Chondrocyte (in vitro differentiated cells): Measurements from ENCODE around the gene AKT1. TPM values are rescaled to one million over a fixed set of nuclear protein-coding genes. Genes with fewer than 3 reads are reported as not detected.

Experiments
- DNase-seq: peaks from one replicate; pipeline ENCODE4 v3.0.0; 2021; ENCODE audit warnings: mixed read lengths, low spot score
- H3K27ac Mint-ChIP-seq: one replicate; pipeline ENCODE4 v1.8.0; 2021; ENCODE audit warnings: mild to moderate bottlenecking, moderate library complexity, mixed read lengths; ENCODE audit not compliant: unreplicated experiment
- H3K27me3 Mint-ChIP-seq: 2 replicates; pipeline ENCODE4 v1.8.0; 2021; ENCODE audit warnings: low read depth, mixed read lengths
- H3K36me3 Mint-ChIP-seq: 2 replicates; pipeline ENCODE4 v1.8.0; 2021; ENCODE audit warnings: low read depth, mixed read lengths
- H3K4me1 Mint-ChIP-seq: 2 replicates; pipeline ENCODE4 v1.8.0; 2021; ENCODE audit warnings: low read depth, mild to moderate bottlenecking, mixed read lengths
- H3K4me3 Mint-ChIP-seq: one replicate; pipeline ENCODE4 v1.8.0; 2021; ENCODE audit warnings: mild to moderate bottlenecking, moderate library complexity, mixed read lengths; ENCODE audit not compliant: unreplicated experiment
- H3K9me3 Mint-ChIP-seq: 2 replicates; pipeline ENCODE4 v1.8.0; 2021; ENCODE audit warnings: low read depth, mixed read lengths
- total RNA-seq: library from RNA; stranded (reverse); gene quantifications from 3 replicates; pipeline ENCODE4 v1.2.1, GENCODE V29; 2021
- TF ChIP-seq, protein P1 (sequence below): fragments of 200-600 bp; sonication (generic); IDR thresholded peaks from 2 replicates; pipeline ENCODE4 v1.5.0; 2021; ENCODE audit warnings: antibody characterized with exemption, mild to moderate bottlenecking, moderate library complexity

AKT1 gene
- total RNA-seq, 1 donor from 2014 or later: 156 TPM

DNA sequence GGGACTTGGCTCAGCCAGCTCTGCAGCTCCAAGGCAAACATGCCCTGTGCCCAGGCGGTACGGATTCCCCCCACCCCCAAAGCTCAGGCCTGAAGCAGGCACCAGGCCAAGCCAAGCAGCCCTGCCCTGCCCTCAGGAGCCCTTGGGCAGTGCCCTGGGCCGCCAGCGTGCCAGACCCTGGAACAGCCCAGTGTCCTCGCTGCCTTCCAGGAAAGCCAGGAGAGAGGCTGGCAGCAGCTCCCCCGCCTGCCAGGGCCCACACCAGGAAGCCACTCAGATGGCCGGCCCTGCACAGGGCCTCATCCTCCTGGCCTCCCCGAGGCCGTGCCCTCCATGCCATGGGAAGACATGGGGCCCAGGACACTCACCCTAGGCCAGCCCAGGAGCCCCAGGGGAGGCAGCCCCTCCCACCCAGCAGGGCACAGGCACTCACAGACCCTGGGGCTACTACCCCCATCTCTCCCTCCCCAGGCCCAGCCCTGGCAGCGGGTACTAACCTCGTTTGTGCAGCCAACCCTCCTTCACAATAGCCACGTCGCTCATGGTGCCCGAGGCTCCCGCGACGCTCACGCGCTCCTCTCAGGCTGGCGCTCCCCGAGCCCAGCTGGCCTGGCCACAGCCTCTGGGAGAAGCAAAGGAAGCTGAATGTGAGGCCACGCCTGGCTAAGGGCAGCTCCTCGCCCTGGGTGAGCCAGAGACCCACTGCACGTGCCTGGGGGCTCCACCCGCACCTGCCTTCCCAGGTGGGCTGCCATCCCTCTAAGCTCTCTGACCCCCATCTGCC is 3.3 kb downstream of the AKT1 start:
- no peak for DNase-seq
- peaks cover 37% of the 10 kb centered on the region for H3K4me1 Mint-ChIP-seq
- TF ChIP-seq, protein P1, sequence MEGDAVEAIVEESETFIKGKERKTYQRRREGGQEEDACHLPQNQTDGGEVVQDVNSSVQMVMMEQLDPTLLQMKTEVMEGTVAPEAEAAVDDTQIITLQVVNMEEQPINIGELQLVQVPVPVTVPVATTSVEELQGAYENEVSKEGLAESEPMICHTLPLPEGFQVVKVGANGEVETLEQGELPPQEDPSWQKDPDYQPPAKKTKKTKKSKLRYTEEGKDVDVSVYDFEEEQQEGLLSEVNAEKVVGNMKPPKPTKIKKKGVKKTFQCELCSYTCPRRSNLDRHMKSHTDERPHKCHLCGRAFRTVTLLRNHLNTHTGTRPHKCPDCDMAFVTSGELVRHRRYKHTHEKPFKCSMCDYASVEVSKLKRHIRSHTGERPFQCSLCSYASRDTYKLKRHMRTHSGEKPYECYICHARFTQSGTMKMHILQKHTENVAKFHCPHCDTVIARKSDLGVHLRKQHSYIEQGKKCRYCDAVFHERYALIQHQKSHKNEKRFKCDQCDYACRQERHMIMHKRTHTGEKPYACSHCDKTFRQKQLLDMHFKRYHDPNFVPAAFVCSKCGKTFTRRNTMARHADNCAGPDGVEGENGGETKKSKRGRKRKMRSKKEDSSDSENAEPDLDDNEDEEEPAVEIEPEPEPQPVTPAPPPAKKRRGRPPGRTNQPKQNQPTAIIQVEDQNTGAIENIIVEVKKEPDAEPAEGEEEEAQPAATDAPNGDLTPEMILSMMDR: no peak
- no peak overlapping the region for H3K4me3 Mint-ChIP-seq
- no peaks in the 10 kb centered on the region for H3K27me3 Mint-ChIP-seq
- no peaks in the 10 kb centered on the region for H3K9me3 Mint-ChIP-seq
- no peaks in the 10 kb centered on the region for H3K36me3 Mint-ChIP-seq
- no peak overlapping the region for H3K27ac Mint-ChIP-seq

DNA sequence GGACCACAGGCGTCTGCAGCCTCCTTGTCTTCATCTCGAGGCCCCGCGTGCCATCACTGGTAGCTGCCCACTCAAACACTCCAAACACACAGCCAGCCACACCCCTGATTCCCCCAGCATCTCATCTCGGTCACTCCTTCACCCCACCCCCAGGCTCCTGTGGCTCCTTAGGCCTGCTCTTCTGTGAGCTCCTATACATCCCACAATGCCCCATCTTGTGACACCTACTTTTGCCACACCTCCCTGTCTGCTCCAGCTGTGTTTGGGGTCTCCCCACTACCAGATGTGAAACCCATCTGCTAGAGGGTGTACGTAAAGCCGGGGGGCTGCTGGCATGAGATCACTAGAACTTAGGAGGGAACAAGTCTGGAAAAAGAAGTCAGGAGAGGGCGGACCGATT is 4.1 kb downstream of the AKT1 start:
- Mint-ChIP-seq H3K27ac (no peak overlapping the region), H3K4me3 (no peak overlapping the region), H3K36me3 (no peaks in the 10 kb centered on the region)

DNA sequence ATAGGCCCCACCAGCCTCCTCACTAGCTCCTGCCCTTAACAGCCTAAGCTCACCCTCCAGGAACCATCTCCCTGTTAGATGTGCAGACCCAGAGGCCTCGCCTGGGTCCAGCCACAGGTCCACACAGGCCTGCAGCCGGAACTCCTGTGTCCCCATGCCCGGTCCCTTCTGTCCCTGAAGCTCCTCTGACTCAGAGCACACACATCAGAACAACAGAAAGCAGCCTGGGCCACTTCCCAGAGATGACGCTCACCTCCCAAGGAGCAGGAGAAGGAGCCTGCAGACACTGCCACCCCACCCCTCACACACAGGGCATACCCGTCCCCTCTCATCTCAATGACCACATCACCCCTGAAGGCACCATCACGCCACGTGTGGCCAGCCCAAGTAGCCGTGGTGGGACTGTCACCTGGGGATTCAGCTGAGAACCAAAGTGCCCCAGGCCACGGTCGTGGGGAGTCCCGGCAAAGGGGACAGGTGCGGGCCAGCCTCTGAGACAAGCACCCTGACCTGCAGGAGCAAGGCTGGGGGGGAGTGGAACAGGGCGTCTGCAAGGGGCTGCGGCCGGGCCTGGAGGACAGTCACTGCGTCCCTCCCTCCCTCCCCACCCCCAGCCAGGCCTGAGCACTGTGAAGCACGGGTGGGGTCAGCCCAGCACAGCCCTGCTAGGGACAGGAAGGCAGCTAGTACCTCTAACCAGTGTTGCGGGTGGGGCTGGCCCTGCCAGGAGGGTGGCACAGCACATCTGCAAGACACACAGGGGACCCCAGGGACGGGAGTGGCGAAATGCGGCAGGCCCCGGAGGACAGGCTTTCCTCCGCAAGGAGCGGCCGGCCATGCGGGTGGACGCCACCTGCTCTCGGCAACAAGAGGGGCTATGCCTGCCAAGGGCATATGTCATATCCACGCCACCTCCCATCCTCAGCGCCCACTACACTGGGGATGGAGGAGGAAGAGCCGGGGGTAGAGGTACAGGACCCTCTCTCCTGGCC is 5.5 kb downstream of the AKT1 start:
- Mint-ChIP-seq H3K4me3 (no peak overlapping the region), H3K9me3 (no peaks in the 10 kb centered on the region), H3K27me3 (no peaks in the 10 kb centered on the region), H3K4me1 (peaks cover 29% of the 10 kb centered on the region), H3K36me3 (no peaks in the 10 kb centered on the region), H3K27ac (peak overlapping the region; percentile 54)
- TF ChIP-seq, protein P1: no peak
- DNase-seq: no peak

More for the DNA sequence above, 4.1 kb downstream of the AKT1 start:
- DNase-seq: no peak
- no peaks in the 10 kb centered on the region for H3K9me3 Mint-ChIP-seq
- H3K4me1 Mint-ChIP-seq: peaks cover 34% of the 10 kb centered on the region
- TF ChIP-seq, protein P1: no peak
- H3K27me3 Mint-ChIP-seq: no peaks in the 10 kb centered on the region

DNA sequence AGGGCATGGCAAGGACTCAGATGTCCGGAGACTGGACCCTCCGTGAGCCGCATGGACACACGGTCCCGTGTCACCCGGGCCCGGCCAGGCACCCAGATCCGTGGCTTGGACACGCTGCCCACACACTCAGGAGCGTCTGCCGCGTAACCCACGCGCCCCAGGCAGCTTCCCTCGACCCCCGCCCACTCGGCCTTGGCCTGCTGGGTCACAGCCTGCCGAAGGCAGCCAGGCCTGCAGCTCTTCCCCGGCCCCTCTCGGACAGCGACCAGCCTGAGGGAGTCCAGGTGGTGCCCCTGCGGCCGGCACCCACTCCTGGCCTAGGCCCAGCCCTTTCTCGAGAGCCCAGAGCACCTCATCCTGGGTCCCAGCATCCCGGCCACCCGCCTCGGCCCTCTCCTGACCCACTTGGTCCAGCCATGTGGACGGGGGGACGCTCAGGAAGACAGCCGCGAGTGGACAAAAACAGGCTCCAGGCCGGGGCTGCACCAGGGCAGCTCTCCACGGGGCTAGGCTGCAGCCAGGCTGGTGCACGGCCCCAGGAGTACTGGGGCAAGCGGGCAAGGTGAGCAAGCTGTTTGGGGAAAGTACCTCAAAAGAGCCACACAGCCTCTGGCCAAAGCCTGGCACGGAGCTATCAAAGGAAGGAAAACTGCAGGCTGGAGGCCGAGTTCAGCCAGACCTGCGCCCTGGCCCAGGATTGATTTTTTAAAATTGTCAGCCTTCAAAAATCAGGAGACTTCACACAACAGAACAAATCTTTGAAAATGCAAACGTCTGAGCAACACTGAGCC is 6.5 kb downstream of the AKT1 start:
- no peaks in the 10 kb centered on the region for H3K36me3 Mint-ChIP-seq
- TF ChIP-seq, protein P1: no peak
- no peaks in the 10 kb centered on the region for H3K27me3 Mint-ChIP-seq
- H3K4me3 Mint-ChIP-seq: no peak overlapping the region
- DNase-seq: no peak
- H3K9me3 Mint-ChIP-seq: no peaks in the 10 kb centered on the region
- H3K27ac Mint-ChIP-seq: no peak overlapping the region
- H3K4me1 Mint-ChIP-seq: peaks cover 23% of the 10 kb centered on the region
